HepG2 (cell line): Measurements from ENCODE around the gene IL2RA. TPM values are rescaled to one million over a fixed set of nuclear protein-coding genes. Genes with fewer than 3 reads are reported as not detected.

Experiments used
- ARNT2 ChIP-seq: sonication (generic); formaldehyde crosslinking; IDR thresholded peaks from 2 replicates; pipeline ENCODE4 v1.8.0; 2022; ENCODE audit warnings: mild to moderate bottlenecking, low read depth, missing genetic modification reagents, moderate library complexity
- ASH2L ChIP-seq: fragments of 300-600, 200-600 bp; sonication (generic); IDR thresholded peaks from 2 replicates; pipeline ENCODE4 v1.7.0; 2017; ENCODE audit warnings: low read depth, mild to moderate bottlenecking, moderate library complexity, mixed read lengths, low read length; ENCODE audit not compliant: insufficient read length
- CERS6 ChIP-seq: sonication (generic); formaldehyde crosslinking; IDR thresholded peaks from 2 replicates; pipeline ENCODE4 v1.5.0; 2020; ENCODE audit warnings: missing genetic modification reagents
- FOXO4 ChIP-seq: sonication (generic); formaldehyde crosslinking; conservative IDR thresholded peaks from 2 replicates; pipeline ENCODE4 v1.8.1; 2023; ENCODE audit warnings: missing genetic modification reagents
- FOXP4 ChIP-seq: sonication (generic); formaldehyde crosslinking; IDR thresholded peaks from 2 replicates; pipeline ENCODE4 v1.4.0; 2020; ENCODE audit warnings: missing genetic modification reagents
- HNF4A ChIP-seq: sonication (generic); formaldehyde crosslinking; IDR thresholded peaks from 2 replicates; pipeline ENCODE4 v1.4.0; 2020; ENCODE audit warnings: missing genetic modification reagents
- IRF1 ChIP-seq: sonication (generic); formaldehyde crosslinking; IDR thresholded peaks from 2 replicates; pipeline ENCODE4 v1.4.0; 2020; ENCODE audit warnings: low read depth, mild to moderate bottlenecking, missing genetic modification reagents
- MTERF4 ChIP-seq: sonication (generic); formaldehyde crosslinking; IDR thresholded peaks from 2 replicates; pipeline ENCODE4 v1.8.0; 2023; ENCODE audit warnings: mild to moderate bottlenecking, missing genetic modification reagents
- MZF1 ChIP-seq: sonication (generic); formaldehyde crosslinking; IDR thresholded peaks from 2 replicates; pipeline ENCODE4 v1.8.1; 2023; ENCODE audit warnings: mild to moderate bottlenecking, missing genetic modification reagents, borderline replicate concordance
- PHF8 ChIP-seq: sonication (generic); formaldehyde crosslinking; IDR thresholded peaks from 2 replicates; pipeline ENCODE4 v1.5.0; 2020; ENCODE audit warnings: missing genetic modification reagents
- POLR2G ChIP-seq: fragments of 200-400 bp; formaldehyde crosslinking; IDR thresholded peaks from 2 replicates; pipeline ENCODE4 v1.6.1; 2018; ENCODE audit warnings: mild to moderate bottlenecking, low read depth, low read length, moderate library complexity
- SALL2 ChIP-seq: sonication (generic); formaldehyde crosslinking; IDR thresholded peaks from 2 replicates; pipeline ENCODE4 v1.8.1; 2023; ENCODE audit warnings: mild to moderate bottlenecking, missing genetic modification reagents, inconsistent platforms
- SMAD1 ChIP-seq: sonication (generic); formaldehyde crosslinking; IDR thresholded peaks from 2 replicates; pipeline ENCODE4 v1.4.0; 2020; ENCODE audit warnings: missing genetic modification reagents, low read depth, mild to moderate bottlenecking, borderline replicate concordance
- SMAD9 ChIP-seq: sonication (generic); formaldehyde crosslinking; IDR thresholded peaks from 2 replicates; pipeline ENCODE4 v1.5.1; 2020; ENCODE audit warnings: mild to moderate bottlenecking, missing genetic modification reagents
- THAP7 ChIP-seq: sonication (generic); formaldehyde crosslinking; IDR thresholded peaks from 2 replicates; pipeline ENCODE4 v1.8.1; 2023; ENCODE audit warnings: mild to moderate bottlenecking, missing genetic modification reagents
- ZFY ChIP-seq: sonication (generic); formaldehyde crosslinking; IDR thresholded peaks from 2 replicates; pipeline ENCODE4 v1.4.0; 2020; ENCODE audit warnings: missing genetic modification reagents
- ZNF331 ChIP-seq: sonication (generic); formaldehyde crosslinking; IDR thresholded peaks from 2 replicates; pipeline ENCODE4 v1.4.0; 2020; ENCODE audit warnings: missing genetic modification reagents
- ZNF362 ChIP-seq: sonication (generic); formaldehyde crosslinking; IDR thresholded peaks from 2 replicates; pipeline ENCODE4 v1.4.0; 2020; ENCODE audit warnings: missing genetic modification reagents, mild to moderate bottlenecking, borderline replicate concordance
- ZNF501 ChIP-seq: sonication (generic); formaldehyde crosslinking; IDR thresholded peaks from 2 replicates; pipeline ENCODE4 v1.5.1; 2020; ENCODE audit warnings: mild to moderate bottlenecking, moderate library complexity, missing genetic modification reagents
- ZNF768 ChIP-seq: sonication (generic); formaldehyde crosslinking; IDR thresholded peaks from 2 replicates; pipeline ENCODE4 v1.4.0; 2020; ENCODE audit warnings: missing genetic modification reagents
- polyA plus RNA-seq, 8 experiments: library from polyadenylated mRNA; depleted of rRNA in 3 of 8; stranded (reverse) in 7 of 8; unstranded in 1 of 8; fragments of >200 nt; fragmentation: Illumina TruSeq in 4 of 8; extraction: Trizol in 4 of 8; gene quantifications; 2 replicates each; pipeline versions ENCODE4 v1.2.1 to v1.2.3, GENCODE V29; 2011 to 2016; ENCODE audit warnings: low read depth in 4 of 8, missing spikeins in 1 of 8, mixed read lengths in 1 of 8; ENCODE audit not compliant: insufficient read depth in 1 of 8
- total RNA-seq, 5 experiments: library from RNA; depleted of rRNA; stranded (reverse); fragments of >200 nt; fragmentation: Illumina TruSeq; extraction: Trizol; gene quantifications; 2 replicates each; pipeline ENCODE4 v1.2.3, GENCODE V29; 2016; ENCODE audit warnings: low read depth in 1 of 5

The IL2RA gene
- total and polyA plus RNA-seq, 2 of the 13 experiments (the other 11 are each of a cell fraction or from before 2014, with no cell fraction given): not detected

GRCh38 chr10:5977471-5978229 lies 84.5 kb downstream of the IL2RA start, which contains the start of gene IL15RA (continued):
- no peak for TF ChIP-seq CERS6 (CRISPR knock-in tag)
- TF ChIP-seq MZF1: no peak
- TF ChIP-seq SALL2 (CRISPR knock-in tag): no peak
- no peak for TF ChIP-seq ZNF362
- TF ChIP-seq MTERF4 (CRISPR knock-in tag): no peak
- TF ChIP-seq THAP7 (CRISPR knock-in tag): no peak
- peak; percentile 25; the same call in 1 of the 2 replicates for TF ChIP-seq ZFY (CRISPR knock-in tag)
- 0 out of 2 replicates have a peak, but pooled peaks have one; percentile 31 for TF ChIP-seq POLR2G
- TF ChIP-seq SMAD9 (CRISPR knock-in tag): no peak
- TF ChIP-seq HNF4A (CRISPR knock-in tag): no peak
- 0 out of 2 replicates have a peak, but pooled peaks have one; percentile 7 for TF ChIP-seq ARNT2 (CRISPR knock-in tag)
- peak; percentile 22; the same call in 1 of the 2 replicates for TF ChIP-seq ZNF768 (CRISPR knock-in tag)
- no peak for TF ChIP-seq ZNF501 (CRISPR knock-in tag)
- no peak for TF ChIP-seq SMAD1 (CRISPR knock-in tag)
- peak; percentile 82; the same call in 1 of the 2 replicates for TF ChIP-seq IRF1 (CRISPR knock-in tag)
- peak; percentile 52 for TF ChIP-seq ASH2L
- TF ChIP-seq FOXP4 (CRISPR knock-in tag): no peak
- TF ChIP-seq PHF8 (CRISPR knock-in tag): peak; percentile 21; the same call in 1 of the 2 replicates
- no peak for TF ChIP-seq ZNF331 (CRISPR knock-in tag)
- TF ChIP-seq FOXO4 (CRISPR knock-in tag): 0 out of 2 replicates have a peak, but pooled peaks have one; percentile 61
